Coronary artery (tissue), 2 donors: Measurements from ENCODE around the gene JUND.

ENCODE experiments used
- DNase-seq: peaks from one replicate; pipeline ENCODE4 v3.0.0-alpha.2; 2017; ENCODE audit warnings: low spot score
- H3K27ac ChIP-seq, 2 donors: fragments of 200-600 bp; sonication (generic); one replicate each; pipeline ENCODE4 v1.5.1; 2016 to 2019
- H3K4me3 ChIP-seq: fragments of 200-600 bp; sonication (generic); 2 replicates; pipeline ENCODE4 v1.5.1; 2016; ENCODE audit warnings: mild to moderate bottlenecking, moderate library complexity
- TF ChIP-seq, protein P1 (sequence below): fragments of 200-600 bp; sonication (generic); IDR thresholded peaks from one replicate; pipeline ENCODE4 v1.5.1; 2019; ENCODE audit warnings: antibody characterized with exemption

JUND gene

GRCh38 chr19:18252370-18252717 is 29.1 kb downstream of the JUND start:
- DNase-seq, result peak; percentile 62
- Histone ChIP-seq H3K27ac (no peak overlapping the region), H3K4me3 (no peak overlapping the region)
- TF ChIP-seq, protein P1, sequence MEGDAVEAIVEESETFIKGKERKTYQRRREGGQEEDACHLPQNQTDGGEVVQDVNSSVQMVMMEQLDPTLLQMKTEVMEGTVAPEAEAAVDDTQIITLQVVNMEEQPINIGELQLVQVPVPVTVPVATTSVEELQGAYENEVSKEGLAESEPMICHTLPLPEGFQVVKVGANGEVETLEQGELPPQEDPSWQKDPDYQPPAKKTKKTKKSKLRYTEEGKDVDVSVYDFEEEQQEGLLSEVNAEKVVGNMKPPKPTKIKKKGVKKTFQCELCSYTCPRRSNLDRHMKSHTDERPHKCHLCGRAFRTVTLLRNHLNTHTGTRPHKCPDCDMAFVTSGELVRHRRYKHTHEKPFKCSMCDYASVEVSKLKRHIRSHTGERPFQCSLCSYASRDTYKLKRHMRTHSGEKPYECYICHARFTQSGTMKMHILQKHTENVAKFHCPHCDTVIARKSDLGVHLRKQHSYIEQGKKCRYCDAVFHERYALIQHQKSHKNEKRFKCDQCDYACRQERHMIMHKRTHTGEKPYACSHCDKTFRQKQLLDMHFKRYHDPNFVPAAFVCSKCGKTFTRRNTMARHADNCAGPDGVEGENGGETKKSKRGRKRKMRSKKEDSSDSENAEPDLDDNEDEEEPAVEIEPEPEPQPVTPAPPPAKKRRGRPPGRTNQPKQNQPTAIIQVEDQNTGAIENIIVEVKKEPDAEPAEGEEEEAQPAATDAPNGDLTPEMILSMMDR, result no peak

GRCh38 chr19:18251587-18252369 is 29.6 kb downstream of the JUND start:
- TF ChIP-seq, protein P1, result peak; percentile 70
- Histone ChIP-seq H3K4me3 (no peak overlapping the region), H3K27ac (no peak overlapping the region)
- DNase-seq, result peak; percentile 82

GRCh38 chr19:18249834-18250233 is 31.6 kb downstream of the JUND start:
- Histone ChIP-seq H3K27ac (no peak overlapping the region), H3K4me3 (no peak overlapping the region)
- TF ChIP-seq, protein P1, result no peak
- peak; percentile 56 for DNase-seq

DNA sequence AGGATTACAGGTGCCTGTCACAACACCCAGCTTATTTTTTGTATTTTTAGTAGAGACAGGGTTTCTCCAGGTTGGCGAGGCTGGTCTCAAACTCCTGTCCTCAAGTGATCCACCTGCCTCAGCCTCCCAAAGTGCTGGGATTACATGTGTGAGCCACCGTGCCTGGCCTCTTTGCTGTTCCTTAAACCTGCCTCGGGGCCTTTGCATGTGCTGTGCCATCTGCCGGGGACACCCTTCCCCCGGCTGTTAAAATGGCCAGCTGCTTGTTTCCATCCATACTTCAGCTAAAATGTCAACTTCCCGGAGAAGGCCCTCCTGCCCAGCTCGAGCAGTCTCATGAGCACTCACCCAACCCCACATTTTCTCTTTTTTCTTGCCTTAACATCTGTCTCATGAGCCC is 36.1 kb downstream of the JUND start:
- DNase-seq, result no peak
- TF ChIP-seq, protein P1, result no peak
- no peak overlapping the region for H3K4me3 ChIP-seq
- H3K27ac ChIP-seq, result no peak overlapping the region

- DNase-seq, result no peak
- H3K27ac ChIP-seq, result no peak overlapping the region
- TF ChIP-seq, protein P1, result no peak
- H3K4me3 ChIP-seq, result no peak overlapping the region
These were observed 42.1 kb downstream of the JUND start for GRCh38 chr19:18239303-18239702.

DNA sequence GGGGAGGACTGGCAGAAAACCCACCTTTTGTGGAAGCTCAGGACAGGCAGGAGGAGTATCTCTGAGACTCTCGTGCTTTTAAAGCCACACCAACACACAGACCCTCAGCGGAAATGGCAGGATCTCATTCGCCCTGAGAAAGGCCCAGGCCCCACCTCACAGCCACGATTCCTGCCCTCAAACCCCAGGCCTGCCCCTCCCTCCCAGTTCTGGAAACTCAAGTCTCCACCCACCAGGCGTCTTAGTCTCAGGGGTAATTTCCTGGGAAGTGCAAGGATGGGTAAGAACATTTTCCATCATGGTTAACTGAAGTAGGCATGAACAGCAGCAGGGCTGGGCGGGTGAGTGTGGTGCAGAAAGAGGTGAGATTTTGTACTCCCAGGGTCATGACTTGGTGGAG is 47.2 kb downstream of the JUND start:
- TF ChIP-seq, protein P1, result no peak
- no peak overlapping the region for H3K4me3 ChIP-seq
- no peak for DNase-seq
- no peak overlapping the region for H3K27ac ChIP-seq

- TF ChIP-seq, protein P1, result no peak
- no peak for DNase-seq
- Histone ChIP-seq H3K27ac (no peak overlapping the region), H3K4me3 (no peak overlapping the region)
These were observed 48.1 kb downstream of the JUND start for GRCh38 chr19:18233224-18233825.
